Islet of Langerhans (tissue), 1 donor: ENCODE measurements around the gene RPL22.

Source experiments
- FAIRE-seq: peaks from one replicate; lab custom pipeline; 2011; peaks lifted over from hg19 to GRCh38; lab: Jason Lieb, UNC

The RPL22 gene

DNA sequence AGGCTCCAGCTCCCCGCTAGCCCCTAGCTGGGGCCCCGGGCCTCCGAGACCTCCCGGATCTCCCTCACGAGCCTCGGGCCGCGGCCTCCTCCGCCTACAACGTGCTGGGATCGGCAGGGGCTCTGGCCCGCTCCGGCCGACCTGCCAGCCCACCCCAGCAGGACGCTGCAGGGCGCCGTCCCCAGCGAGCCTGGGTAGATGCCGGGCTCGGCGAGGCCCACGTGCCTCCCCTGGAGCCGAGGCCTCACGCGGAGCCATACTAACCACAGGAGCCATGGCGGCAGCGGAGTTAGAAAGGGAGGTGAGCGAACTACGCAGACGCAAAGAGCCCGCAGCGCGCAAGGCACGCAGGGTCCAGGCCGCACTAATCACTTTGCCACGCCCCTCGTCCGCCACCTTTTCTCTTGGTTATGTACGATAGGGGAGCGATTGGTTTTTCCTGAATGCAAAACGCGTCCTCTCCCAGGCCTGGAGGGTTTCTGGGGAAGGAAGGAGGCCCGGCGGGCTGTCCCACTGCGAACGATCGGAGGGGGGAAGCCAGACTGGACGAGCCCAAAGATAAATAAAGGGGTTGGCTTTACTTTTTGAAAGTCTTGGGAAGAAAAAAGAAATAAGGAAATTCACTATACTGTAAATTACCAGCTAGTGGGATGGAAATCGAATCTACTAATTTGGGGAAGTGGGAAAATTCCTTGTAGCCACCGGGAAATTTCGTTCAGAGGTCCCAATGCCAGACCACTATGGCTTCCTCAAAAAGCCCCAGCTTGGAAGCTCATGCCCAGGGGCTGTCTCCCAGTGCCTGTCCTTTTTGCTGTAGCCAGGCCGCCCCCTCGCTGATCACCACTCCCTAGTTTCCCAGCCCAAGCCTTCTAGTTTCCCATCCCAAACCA, at the start of gene RPL22:
Gene RPL22, minus strand, starts transcription at position 298 of the 890 bp plus-strand sequence. Its CDS starts 22 bp downstream, at position 276.
- peak; percentile 80 for FAIRE-seq

DNA sequence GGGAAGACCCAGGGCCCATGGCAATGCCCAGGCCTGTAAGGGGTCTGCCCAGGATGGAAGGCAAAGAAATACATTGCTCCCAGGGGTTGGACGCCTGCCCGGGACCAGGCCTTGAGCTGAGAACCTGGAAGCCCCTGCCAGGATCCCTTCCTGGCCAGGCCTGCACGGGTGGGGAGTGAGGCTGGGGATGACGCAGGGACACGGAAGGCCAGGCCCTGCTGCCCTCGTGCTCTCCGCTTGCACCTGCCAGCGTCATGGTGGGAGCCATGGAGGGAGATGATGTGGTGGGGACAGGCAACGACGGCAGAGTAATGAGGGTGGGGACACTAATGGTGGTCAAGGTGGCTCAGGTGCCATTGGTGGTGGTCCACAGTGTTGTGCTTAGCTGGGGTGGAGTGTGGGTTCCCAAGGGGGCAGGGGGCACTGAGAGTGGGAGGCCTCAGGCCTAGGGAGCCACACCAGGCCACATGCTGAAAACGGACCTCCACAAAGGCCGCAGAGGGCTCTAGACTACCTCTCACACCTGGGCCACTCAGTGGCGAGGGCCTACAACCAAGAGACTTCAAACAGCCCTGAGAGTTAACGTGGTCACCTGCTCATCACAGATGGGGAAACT, 48.9 kb upstream of the RPL22 start:
- no peak for FAIRE-seq

DNA sequence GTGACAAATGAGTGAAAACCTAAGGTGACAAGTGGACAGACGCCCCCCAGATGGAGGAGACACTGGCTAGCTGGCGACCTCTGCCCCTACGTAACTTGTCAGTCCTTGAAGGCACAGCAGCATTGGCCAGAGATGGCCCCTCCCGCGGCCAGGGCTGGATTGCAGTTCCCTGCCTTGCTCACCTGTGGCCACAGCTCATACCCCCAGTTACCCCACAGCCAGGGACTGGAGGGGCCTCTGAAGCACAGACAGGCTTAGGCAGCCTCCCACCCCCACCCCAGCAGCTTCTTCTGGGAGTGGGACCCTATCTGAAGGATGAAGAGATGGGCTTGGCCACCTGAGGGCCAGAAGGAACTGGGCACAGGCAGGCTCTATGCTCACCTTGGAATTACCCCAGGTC, 48.3 kb upstream of the RPL22 start:
- no peak for FAIRE-seq

DNA sequence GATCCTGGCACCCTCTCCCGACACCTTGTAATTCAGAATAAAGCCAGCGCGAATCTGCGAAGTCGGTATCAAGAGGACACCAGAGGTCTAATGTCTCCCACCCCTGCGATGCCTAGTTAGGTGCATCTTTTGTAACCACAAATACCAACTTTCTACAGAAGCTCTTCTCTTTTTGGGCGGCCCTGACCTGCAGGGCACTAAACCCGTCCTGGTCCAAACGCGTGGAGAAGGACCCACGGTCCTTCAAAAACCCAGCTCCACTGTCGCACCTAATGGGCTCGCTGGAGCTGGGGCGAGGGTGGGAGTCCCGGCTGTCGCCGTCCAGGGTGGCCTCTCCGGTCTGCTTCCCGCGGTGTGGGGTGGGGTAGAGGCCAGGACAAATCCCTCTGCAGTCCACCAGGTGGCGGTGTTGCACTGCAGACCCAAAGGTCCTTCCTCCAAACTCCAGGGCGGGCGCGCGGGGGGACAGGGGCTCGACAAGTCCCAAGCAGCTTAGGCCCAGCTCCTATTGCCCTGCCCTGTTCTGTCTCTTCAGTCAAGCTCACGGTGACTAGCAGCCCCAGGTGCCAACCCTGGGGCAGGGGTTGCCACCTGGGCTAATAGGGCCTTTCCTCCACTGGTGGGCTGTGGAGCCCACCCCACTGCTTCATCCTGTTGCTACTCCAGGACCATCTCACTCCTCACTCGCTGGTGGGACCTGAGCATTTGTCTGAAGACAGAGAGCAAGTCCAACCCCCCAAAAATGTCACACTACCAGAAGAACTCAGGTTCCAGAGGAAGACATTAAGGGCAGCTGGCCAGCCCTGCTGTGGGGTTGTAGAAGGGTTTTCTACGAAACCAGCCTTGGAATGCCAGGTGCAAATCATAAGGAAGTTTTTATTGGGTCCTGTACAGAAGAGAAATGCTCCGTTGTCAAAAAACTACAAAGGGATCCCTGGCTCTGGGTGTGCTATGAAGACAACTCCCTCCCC, 47.4 kb upstream of the RPL22 start:
- FAIRE-seq, result no peak

DNA sequence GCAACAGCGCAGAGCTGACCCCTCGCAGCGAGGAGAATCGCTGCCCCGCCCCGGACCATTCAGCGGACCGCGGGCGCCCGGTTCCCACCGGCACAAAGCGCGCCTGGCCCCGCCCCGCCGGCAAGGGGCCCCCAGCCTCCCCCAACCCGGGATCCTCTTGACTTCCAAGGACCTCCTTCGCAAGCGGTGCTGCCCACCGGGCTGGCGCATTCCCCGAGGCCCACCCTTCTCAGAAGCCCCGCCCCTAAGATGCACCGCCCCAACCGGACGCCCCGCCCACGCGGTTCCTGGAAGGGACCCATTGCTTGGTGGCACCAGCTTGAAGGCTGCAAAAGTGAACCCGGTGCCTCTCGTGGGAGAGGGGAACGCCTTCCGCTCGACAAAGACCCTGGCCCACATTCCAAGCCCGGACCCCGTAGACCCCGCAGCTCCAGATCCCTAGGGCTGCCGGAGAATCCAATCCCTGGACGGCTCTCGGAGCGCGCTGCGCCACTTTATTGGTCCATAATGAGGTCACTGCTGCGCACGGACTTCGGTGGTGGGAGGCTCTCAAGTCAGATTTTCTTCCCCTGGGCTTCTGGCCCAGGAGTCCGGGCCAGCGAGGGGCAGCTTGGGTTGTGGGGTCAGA, 46.6 kb upstream of the RPL22 start:
- FAIRE-seq, result no peak

DNA sequence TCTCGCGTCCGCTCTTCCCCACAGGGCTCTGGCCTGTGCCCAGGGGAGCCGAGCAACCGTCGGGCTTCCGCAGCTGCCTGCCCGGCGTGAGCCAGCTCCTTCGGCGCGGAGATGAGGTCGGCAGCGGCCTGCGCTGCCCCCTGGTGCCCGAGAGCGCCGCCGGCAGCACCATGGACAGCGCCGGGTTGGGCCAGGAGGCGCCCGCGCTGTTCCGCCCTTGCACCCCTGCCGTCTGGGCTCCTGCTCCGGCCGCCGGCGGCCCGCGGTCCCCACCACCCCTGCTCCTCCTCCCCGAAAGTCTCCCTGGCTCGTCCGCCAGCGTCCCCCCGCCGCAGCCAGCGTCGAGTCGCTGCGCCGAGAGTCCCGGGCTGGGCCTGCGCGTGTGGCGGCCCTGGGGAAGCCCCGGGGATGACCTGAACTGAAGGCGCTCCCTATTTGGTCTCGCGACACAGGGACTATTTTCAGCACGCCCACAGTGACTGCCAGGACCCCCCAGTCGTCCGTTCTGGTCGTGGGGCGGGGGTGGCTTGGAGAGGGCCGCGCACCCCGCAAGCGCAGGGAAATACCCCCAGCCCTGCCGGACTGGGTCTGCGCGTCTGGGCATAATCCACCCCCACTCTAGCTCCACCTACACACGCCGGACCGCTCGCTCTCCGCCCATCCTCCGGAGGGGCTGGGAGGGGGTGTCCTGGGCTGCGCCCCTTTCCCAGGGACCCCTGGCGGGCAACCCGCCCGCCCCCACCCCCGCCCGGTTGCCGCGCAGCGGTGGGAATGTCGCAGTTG, 45.9 kb upstream of the RPL22 start:
- FAIRE-seq, result no peak

DNA sequence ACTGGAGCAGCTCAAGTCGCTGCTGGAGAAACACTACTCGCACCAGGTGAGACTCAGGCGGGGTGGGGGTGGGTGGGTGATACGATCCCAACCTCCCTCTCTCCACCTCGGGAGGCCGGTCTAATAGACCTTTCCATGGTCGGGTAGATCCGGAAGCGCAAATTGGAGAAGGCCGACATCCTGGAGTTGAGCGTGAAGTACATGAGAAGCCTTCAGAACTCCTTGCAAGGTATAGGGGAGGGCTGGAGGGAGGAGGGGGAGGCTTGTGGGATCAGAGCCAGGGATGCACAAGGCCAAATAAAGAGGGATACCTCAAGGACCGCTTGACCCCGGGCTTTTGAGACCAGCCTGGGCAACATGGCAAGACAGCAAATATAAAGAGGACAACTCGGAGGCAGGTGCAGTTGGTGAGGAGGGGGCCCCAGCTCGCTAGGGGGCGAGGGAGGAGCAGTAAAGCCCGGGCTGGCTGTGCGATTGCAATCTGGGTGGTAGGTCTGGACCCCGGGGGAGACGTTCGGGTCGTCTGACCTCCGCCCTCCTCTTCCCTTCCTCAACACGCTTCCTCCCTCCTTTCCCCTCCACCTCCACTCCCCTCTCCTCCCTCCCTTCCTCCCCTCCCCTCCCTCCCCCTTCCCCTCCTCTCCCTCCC, 45.1 kb upstream of the RPL22 start:
- FAIRE-seq, result no peak

DNA sequence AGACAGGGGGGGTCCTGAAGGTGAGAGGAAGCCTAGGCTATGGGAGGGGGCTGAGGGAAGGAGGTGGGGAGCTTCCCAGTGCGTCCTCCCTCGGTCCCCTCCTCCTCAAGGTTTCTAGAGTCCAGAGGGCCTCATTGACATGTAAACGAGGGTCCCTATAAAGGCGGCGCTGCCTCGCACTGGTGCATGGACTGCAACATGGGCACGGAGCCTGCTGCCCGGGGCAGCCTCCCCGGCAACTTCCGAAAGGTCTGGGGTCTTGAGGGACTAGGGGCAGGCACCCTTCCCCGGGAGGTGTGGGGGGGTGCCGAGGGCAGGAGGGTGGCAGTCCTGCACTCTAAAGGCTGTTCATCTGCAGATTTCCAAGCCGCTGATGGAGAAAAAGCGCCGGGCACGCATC, 44.6 kb upstream of the RPL22 start, which contains the start of gene HES3:
Gene HES3, plus strand, starts transcription at position 187 of the 400 bp plus-strand sequence. Its CDS starts 187 bp downstream, at position 374.
- FAIRE-seq, result no peak

DNA sequence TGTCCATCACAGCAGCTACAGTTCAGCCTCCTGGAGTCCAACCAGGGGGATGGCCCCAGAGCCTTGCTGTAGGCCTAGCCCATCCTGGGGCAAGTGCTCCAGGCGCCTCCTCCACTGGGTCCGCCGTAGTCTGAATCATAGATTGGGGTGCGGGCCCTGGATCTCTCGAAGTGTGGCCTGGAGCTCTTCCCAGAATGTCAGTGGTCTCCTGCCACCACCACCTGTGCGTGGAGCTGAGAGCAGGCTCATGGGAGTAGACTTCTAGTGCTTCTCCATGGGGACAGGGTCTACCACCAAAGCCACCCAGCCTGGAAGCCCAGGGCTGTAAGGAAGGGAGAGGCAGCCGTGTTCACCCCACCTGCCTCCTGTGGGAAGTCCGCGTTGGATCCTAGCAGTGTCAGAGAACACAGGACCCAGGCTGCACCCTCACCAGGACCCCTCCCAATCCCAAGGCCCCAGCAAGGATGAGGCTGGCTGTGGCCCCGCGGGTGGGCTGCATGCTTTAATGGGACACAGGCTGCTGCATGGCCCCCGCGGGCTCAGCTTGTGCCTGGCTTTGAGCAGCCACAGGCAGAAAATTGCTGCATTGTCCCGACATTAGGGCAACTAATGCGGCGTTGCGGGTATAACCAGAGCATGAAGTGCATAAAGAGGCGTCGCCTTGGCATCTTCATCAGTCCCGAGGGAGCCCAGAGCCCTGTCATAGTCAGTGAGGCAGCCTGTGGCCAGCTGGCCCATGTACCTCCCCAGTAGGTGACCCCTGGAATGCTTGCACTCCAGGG, 43.8 kb upstream of the RPL22 start:
- FAIRE-seq, result no peak

DNA sequence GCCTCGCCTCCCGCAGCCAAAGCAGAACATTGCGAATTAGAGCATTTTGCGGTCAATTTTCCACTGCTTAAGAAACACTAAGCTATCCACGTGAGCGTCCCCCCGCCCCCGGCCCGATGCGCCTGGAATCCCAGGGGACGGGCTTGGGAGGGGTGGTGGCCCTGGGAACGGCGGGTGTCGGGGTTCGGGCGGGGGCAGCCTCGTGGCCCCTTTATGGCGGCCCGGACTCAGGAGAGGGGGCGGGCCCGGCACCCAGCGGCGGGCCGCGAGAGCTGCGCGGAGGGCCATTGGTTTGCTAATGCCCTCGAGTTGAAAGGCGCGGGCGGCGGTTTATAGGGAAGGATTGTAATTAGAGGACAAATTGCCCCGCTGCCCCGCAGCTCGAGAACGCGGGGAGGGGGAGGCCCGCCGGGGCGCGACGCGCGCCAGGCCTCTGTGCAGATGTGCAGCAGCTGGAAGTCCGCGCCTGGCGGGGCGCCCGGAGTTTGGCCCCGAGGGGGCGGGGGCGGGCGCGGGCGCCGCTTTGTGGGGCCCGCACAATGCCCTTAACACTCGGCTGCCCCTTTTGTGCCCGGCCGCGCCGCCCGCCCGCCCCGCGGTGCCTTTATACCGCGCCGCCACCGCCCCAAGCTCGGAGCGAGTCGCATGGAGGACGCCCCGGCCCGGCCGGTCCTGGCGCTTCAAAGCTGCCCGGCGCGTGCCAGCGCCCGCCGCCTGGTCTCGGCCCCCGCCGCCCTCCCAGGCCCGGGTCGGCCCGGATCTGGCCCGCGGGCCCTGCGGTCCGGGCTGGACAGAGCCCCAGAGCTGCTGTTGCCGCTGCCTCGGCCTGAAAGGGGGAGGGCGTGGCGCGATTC, 42.7 kb upstream of the RPL22 start:
- FAIRE-seq, result no peak

DNA sequence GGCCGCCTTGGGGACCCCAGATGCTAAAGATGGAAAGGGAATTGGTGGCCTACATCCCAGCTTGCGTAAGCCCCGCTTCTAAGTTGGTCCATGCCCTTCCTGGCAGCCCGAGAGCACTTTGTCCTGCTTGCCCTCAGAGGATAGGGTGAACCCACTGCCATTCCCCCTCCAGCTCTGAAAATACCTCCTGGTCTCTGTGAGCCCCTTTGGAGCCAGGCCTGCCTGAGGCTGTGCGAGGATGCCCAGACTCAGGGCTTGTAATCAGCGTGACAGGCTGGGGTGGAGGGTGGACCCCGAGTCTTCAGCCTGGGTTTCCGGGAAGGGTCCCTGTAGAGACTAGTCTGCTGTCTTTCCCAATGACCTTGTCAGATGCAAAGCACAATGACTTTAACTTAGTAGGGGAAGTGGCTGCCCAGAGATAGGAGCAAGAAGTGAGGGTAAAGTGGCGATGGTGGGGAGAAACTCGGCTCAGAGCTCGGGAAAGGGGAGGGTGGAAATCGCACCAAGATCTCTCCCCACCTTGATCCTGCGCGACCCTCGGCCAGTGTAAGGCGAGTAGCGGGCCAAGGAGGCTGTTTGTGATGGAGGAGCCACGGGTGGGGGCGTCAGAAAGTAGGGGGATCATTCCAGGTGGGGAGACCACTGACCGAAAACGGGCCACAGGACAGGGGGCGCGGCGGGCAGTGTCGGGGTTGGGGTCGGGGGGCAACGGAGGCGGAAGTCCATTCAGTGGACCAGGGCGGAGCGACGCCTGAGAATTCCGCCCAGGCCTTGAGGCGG, 41.9 kb upstream of the RPL22 start:
- no peak for FAIRE-seq

DNA sequence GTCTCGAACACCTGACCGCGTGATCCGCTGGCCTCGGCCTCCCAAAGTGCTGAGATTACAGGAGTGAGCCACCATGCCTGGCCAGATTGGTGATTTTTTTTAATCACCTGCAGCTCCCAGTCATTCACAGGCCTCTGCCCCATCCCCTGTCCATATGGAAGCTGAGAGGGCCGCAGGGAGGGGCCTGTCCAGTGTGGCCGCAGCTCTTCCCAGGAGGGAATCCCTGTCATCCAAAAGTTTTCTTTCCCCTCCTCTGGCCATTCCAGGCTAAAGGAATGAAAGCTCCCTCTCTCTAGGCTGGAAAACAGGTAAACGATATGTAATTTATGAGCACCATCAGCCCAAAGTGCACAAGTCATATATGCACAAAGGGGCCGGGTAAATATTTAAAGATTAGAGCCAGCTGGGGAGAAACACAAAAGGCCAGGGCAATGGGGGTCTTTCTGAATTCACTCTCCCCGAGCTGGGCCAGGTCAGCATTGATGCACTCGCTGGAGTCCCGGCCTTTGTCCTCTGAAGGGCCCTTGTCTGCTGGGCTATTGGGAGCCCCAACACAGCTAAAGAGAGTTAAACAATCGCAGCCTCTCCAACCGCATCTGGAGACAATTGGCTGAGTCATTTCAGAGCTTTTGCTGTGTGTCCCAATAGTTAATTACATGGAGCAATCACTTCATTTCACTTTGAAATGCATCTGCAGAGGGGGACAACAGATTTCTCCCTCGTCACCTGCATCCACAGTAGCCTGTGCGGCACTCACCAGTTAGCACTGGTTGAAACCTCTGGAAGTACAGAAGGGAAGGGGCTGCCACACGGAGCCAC, 40.8 kb upstream of the RPL22 start:
- FAIRE-seq, result no peak

DNA sequence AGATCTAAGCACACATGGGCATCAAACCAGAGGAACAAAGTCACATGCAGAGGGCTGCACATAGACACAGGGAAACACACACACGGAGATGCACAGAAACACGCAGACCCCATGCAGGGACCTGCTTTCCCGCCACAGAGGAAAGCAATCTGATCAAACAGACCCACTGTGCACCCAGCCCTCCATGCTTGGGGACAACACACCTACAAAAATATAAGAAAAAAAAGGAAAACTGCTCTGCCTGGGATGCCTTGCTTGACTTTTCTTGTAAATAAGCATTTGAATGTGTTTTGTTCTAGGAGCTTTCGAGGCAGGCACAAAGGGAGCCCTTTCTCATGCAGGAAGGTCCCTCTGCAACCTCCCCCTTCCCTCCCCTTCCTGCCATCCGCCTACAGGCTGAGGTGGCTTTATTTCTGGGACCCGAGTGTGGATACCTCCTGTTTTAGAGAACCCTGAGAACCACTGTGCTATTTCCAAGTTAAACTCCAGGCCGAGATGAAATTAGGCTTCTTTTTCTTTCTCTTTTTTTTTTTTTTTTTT, 39.9 kb upstream of the RPL22 start:
- no peak for FAIRE-seq

DNA sequence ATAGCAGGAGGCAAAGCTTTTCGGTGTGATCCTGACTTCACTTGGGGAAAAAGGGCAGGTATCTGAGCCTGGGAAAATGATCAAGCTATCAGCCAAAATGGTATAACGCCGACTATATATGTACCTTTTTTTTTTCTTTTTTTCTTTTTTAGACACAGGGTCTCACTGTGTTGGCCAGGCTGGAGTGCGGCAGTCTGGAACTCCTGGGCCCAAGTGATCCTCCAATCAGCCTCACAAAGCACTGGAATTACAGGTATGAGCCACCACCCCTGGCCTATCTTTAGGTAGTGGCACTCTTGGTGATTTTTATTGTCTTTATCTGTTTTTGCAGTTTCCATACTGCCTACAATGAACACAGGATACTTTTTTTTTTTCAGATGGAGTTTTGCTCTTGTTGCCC, 37.7 kb upstream of the RPL22 start:
- no peak for FAIRE-seq

DNA sequence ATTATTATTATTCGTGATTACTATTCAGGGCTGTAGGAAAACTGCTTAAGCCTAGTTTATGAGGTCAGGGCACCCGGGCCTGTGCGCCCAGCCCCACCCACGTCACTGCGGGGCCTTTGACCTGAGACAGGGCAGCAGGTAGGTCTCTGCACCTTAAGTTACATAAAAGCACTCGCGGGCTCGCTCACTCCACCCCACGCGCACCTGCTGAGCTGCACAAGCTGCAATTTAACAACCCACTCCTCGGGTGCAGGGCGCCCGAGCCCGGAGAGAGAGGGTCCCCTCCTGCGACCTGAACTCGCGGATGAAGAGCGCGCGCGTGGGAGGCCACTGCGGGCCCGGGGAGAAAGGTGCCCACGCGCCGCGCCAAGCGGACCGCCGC, 35.9 kb upstream of the RPL22 start:
- FAIRE-seq, result no peak

DNA sequence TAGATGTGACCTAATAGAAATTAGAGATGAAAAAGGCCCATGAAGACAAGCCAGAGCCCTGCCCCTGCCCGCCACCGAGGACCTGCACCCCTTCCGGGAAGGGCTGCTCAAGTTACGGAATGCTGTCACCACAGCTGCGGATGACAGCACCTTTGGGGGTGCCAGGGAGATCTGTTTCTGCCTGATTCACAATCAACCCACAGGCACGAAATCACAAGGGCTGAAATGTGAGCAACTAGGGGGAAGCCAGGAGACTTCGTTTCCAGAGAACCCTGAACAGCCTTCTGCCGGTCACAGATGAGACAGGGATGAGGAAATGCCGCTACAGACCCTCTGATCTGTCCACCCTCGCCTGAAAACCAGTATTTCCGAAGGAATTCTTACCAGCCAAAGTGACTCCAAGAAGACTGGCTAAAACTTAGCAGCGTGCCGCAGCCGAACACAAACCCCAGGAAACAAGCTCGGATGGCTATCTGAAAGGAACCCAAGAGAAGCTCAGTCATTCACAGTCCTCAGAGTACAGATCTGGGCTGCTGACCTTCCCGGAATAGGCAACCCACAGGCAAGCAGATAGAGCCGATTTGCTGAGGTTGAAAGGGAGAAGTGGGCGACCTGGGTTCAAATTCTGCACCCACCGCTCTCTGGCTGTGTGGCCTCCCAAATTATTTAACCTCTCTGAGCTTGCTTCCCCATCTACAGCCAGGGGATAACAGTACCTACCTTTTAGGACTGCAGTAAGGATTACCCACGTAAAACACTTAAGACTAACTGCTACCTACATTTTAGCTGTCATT, 35.3 kb upstream of the RPL22 start:
- no peak for FAIRE-seq
